AG09309 (cell line): ENCODE results near the gene C14orf132.

Experiments
- DNase-seq: peaks from one replicate; pipeline ENCODE4 v3.0.0-alpha.2; 2010; ENCODE audit warnings: low read depth
- H3K4me3 ChIP-seq: 2 replicates; pipeline ENCODE4 v1.5.1; 2011; ENCODE audit warnings: mild to moderate bottlenecking, low read depth, low read length, moderate library complexity; ENCODE audit not compliant: control insufficient read depth
- CTCF ChIP-seq: IDR thresholded peaks from 2 replicates; pipeline ENCODE4 v1.5.1; 2011; ENCODE audit warnings: mild to moderate bottlenecking, low read depth, low read length, inconsistent platforms; ENCODE audit not compliant: insufficient read depth, control insufficient read depth; ENCODE audit errors: missing control alignments

C14orf132 gene

GRCh38 chr14:96088074-96088473, 48.9 kb downstream of the C14orf132 start:
- no peak for TF ChIP-seq CTCF
- H3K4me3 ChIP-seq, result no peak overlapping the region
- DNase-seq, result no peak

- no peak for DNase-seq
- H3K4me3 ChIP-seq, result no peak overlapping the region
- no peak for TF ChIP-seq CTCF
These were observed 49.3 kb downstream of the C14orf132 start for GRCh38 chr14:96088481-96088880.

GRCh38 chr14:96088911-96089310, 49.7 kb downstream of the C14orf132 start:
- no peak for DNase-seq
- TF ChIP-seq CTCF, result no peak
- no peak overlapping the region for H3K4me3 ChIP-seq

- no peak overlapping the region for H3K4me3 ChIP-seq
- DNase-seq, result no peak
- no peak for TF ChIP-seq CTCF
These were observed 50.2 kb downstream of the C14orf132 start for GRCh38 chr14:96089401-96089800.

- H3K4me3 ChIP-seq, result no peak overlapping the region
- no peak for TF ChIP-seq CTCF
- no peak for DNase-seq
These were observed 51.4 kb downstream of the C14orf132 start for GRCh38 chr14:96090441-96091148.

- no peak for DNase-seq
- H3K4me3 ChIP-seq, result no peak overlapping the region
- TF ChIP-seq CTCF, result no peak
These were observed 52.1 kb downstream of the C14orf132 start for GRCh38 chr14:96091149-96091693.
